GM18861 (cell line): ENCODE results near the gene SLC22A3.
"Not testable (repeated sequence)": the region's sequence is repeated elsewhere in the genome, so short reads cannot be mapped to it uniquely, and the experiment has no call there.

Experiments
- ATAC-seq: cut with Tn5 transposase; IDR thresholded peaks from one replicate; pipeline ENCODE4 v1.9.1; 2021; ENCODE audit not compliant: unreplicated experiment

The SLC22A3 gene

GRCh38 chr6:160368670-160369069, 20.5 kb downstream of the SLC22A3 start:
- no peak for ATAC-seq

- ATAC-seq = not testable (repeated sequence)
Measured at GRCh38 chr6:160373601-160374000, 25.4 kb downstream of the SLC22A3 start.

GRCh38 chr6:160374836-160375560, 26.8 kb downstream of the SLC22A3 start:
- no peak for ATAC-seq

DNA sequence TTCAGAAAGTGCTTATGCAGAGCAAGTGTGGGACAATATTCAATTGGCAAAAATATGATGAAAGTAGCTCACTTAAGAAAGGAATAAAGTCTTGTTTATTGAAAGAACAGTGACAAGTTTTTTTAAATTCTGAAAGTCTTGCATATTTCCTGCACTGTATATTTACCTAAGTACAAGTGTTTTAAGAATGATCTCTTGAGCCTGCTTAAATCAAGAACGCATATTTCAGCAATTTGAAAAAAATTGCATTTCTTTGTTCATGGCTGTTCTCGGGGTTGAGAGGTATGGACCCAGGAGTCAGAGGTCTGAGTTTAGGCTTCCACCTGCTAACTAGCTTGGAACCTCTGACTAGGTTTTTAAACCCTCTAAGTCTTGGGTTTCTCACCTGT, 27.4 kb downstream of the SLC22A3 start:
- ATAC-seq = no peak

DNA sequence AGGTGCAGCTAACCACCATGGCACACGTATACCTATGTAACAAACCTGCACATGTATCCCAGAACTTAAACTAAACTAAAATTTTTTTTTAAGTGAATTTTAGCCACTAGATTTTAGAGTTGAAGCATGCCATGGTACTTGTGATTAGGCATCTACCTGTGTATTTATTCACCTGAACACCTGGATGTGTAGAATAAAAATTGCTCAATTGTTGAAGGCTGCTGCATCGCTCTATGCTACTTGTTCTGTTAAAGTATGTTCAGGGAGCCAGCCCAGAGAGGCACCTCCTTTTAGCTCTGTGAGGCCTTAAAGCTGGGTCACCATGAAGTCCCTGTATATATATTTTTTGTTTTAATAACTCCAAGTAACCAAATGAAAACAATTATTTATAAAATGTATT, 28.3 kb downstream of the SLC22A3 start:
- no peak for ATAC-seq

- no peak for ATAC-seq
Measured at GRCh38 chr6:160378218-160378617, 30.0 kb downstream of the SLC22A3 start.

- ATAC-seq = no peak
Measured at GRCh38 chr6:160378882-160379281, 30.7 kb downstream of the SLC22A3 start.

GRCh38 chr6:160379466-160379865, 31.3 kb downstream of the SLC22A3 start:
- ATAC-seq = no peak

DNA sequence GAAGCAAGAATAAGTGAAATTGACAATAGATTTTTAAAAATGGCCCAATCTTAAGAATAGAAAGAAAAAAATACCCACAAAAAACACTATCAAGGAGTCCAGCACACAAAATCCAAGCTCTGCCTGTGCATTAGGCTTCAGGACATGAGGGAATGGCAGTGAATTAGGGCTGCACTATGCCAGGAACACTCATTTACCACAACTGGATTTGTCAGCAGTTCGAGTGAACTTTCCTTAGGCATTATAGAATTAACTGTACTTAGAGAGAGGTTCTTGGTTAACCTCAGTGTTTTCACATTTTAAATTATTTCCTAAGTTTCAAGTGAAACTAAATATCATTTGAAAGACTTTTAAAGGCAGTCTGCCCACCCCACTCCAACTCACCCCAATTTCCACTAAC, 34.8 kb downstream of the SLC22A3 start:
- no peak for ATAC-seq

- no peak for ATAC-seq
Measured at GRCh38 chr6:160386869-160387530, 38.8 kb downstream of the SLC22A3 start.

- ATAC-seq = no peak
Measured at GRCh38 chr6:160387916-160388643, 39.9 kb downstream of the SLC22A3 start.

DNA sequence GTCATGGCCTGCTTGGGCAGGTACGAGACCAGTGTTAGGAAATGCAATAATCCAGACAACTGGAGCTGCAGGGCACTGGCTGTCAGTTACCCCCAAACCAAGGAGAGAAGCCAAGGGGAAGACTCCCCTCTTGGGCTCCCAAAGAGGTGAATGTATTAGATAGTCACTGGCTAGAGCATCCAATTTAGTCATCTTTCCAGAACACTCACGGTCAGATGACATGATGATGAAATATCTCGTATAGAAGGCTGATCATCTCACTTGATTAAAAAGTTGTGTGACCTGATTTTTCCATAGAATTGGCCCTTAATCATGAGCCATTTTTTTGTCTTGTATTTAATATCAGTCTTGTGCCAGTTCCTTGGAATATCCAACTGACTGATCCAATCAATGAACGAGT, 40.7 kb downstream of the SLC22A3 start:
- no peak for ATAC-seq

DNA sequence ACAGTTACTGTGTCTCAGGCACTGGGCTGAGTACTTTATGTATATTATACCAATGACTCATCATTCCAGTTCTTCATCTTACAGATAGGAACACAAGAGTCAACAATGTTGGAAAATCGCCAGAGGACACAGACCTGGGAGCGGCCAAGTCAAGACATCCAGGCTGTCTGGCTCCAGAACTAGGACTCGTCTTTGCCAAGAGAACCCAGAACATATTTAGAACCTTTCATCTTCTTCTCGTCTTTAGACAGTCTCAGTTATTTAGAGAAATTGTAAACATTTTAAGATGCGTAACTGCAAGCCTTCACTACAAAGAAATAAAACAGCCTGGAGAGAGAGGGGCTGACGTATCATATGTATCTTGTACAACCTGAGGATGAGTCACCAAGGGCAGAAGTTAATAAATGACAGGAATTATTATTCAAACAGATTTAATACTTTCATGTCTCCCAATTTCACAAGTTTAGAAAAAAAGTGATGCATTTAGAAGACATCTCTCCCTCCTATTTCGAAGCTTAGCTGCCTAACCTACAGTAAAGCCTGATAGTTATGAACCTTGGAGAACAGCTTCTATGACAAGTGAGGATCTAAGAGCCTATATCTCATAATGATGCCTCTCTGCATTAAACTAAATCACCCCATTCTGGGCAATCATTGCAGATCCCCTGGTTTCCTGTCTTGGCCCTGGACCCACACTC, 43.4 kb downstream of the SLC22A3 start:
- no peak for ATAC-seq

DNA sequence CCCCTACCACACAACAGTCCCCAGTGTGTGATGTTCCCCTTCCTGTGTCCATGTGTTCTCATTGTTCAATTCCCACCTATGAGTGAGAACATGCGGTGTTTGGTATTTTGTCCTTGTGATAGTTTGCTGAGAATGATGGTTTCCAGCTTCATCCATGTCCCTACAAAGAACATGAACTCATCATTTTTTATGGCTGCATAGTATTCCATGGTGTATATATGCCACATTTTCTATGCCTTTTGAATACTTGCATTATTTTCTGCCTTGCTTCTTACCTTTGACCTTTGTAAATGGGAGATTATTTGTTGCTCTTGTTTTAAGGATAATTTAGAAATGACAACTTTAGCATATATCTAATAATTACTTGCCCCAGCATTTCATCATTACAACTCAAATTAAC, 45.3 kb downstream of the SLC22A3 start:
- ATAC-seq = not testable (repeated sequence)

- ATAC-seq = no peak
Measured at GRCh38 chr6:160393891-160394653, 45.9 kb downstream of the SLC22A3 start.

DNA sequence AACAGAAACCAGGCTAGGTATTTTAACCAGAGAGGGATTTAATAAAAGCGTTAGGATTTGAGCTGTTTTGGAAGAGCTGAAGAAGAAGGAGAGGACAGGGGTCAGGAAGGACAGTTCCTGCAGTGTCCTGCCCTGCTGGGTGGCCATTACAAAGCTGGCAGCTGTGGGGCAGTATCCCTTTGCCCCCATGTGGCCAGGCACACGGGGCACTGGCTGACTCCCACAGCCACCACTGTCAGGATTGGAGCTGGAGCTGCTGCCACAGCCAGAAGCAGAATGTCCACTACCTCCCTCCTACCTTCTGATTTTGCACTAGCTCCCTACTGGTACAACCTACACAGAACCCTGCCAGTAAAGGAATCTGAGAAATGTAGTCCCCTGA, 46.5 kb downstream of the SLC22A3 start:
- ATAC-seq = no peak

DNA sequence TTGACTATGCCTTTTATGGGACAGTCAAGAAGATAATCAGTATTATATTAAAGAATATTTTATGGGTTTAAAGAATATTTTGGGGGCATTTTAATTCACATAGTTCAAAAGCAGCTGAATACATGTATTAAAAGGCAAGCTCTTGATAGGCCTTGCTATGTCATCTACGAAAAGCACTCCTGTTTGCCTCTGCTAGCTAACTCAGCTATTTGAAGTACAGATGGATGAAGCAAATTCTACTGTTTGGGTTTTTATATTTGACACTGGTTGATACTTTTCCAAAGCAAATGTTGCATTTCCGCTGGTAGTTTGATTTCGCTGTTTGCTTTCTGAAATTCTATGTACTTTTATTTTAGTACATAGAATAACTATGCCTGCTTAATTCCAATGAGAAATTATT, 47.0 kb downstream of the SLC22A3 start:
- ATAC-seq = no peak

DNA sequence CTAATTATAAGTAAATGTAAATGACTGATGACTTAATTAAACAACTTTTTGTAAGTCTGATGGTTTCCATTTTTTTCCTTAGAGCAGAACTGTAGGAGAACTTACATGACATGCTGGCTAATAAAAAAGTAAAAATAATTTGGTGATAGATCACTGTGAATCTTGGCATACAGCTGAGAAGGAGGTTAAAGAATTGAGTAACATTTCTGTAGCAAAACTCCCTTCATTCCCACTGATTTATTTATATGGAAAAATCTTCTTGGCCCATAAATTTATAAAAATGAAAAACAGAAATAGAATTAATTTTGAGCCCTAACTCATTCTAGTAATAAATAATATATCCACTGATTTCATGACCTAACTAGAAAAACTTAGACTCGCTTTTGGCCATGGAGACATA, 48.1 kb downstream of the SLC22A3 start:
- ATAC-seq = no peak

GRCh38 chr6:160398674-160399271, 50.6 kb downstream of the SLC22A3 start:
- ATAC-seq = peak; percentile 89

DNA sequence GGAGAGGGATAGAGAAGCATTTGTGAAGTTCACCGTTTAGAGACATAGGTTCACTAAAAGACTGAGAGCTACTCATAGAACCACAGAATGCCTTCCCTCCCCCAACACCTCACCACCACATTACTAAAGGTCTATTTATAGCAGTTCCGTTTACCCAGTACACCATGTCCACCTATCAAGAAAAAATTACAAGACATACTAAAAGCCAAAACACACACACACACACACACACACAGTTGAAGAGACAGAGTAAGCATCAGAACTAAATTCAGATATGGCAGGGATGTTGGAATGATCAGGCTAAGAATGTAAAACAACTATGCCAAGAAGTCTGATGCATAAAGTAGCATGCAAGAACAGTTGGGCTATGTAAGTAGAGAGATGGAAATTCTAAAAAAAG, 52.3 kb downstream of the SLC22A3 start:
- no peak for ATAC-seq
